Uterus (tissue), 4 donors: ENCODE data around the gene CCDC171. TPM values are rescaled to one million over a fixed set of nuclear protein-coding genes. Genes with fewer than 3 reads are reported as not detected.

Experiments used
- DNase-seq, 2 donors: peaks; one replicate each; pipeline ENCODE4 v3.0.0-alpha.2; 2019 to 2020
- H3K27ac ChIP-seq, 2 donors: fragments of 200-600 bp; sonication (generic); 1 replicate in 1 of 2; 2 replicates in 1 of 2; pipeline ENCODE4 v1.5.1; 2016 to 2018
- H3K27me3 ChIP-seq, 2 donors: fragments of 200-600 bp; sonication (generic); one replicate each; pipeline ENCODE4 v1.5.1; 2018 to 2019; ENCODE audit warnings: control low read depth in 1 of 2
- H3K36me3 ChIP-seq, 2 donors: fragments of 200-600 bp; sonication (generic); one replicate each; pipeline ENCODE4 v1.5.1; 2019; ENCODE audit warnings: control low read depth in 1 of 2
- H3K4me1 ChIP-seq, 2 donors: fragments of 200-600 bp; sonication (generic); one replicate each; pipeline ENCODE4 v1.5.1; 2018 to 2019; ENCODE audit warnings: control low read depth in 1 of 2
- H3K4me3 ChIP-seq, 2 donors: fragments of 200-600 bp; sonication (generic); 1 replicate in 1 of 2; 2 replicates in 1 of 2; pipeline ENCODE4 v1.5.1; 2018 to 2019; ENCODE audit warnings: mild to moderate bottlenecking in 1 of 2
- H3K9me3 ChIP-seq, 2 donors: fragments of 200-600 bp; sonication (generic); one replicate each; pipeline ENCODE4 v1.5.1; 2019; ENCODE audit warnings: control low read depth in 1 of 2
- CTCF ChIP-seq, 4 experiments: fragments of 200-600 bp in 2 of 4; fragments of 450-650 bp in 2 of 4; sonication (generic) in 2 of 4; IDR thresholded peaks; one replicate each; pipeline ENCODE4 v1.5.1; 2016 to 2019; ENCODE audit warnings: antibody characterized with exemption in 4 of 4, mild to moderate bottlenecking in 2 of 4, moderate library complexity in 1 of 4
- POLR2A ChIP-seq, 2 donors: fragments of 450-650 bp; IDR thresholded peaks; one replicate each; pipeline ENCODE4 v1.6.1; 2016; ENCODE audit warnings: antibody characterized with exemption in 2 of 2, mild to moderate bottlenecking in 1 of 2, moderate library complexity in 1 of 2
- intact Hi-C: fragments of 100-400 bp; cut with DNase I; formaldehyde crosslinking; loops from one replicate; pipeline ENCODE4 v1.15.1; 2023; ENCODE audit warnings: low total_unique reads
- total RNA-seq, 4 donors: library from RNA; depleted of rRNA in 3 of 4; stranded (reverse); fragments of >200 nt in 3 of 4; gene quantifications; one replicate each; pipeline versions ENCODE4 v1.1.0 to v1.2.4, GENCODE V29; 2014 to 2023
- donor health status: DM: yes; HTN: yes; CAD: no.

Gene CCDC171
- total RNA-seq, 4 donors from 2014 or later, result 15.6 to 45.6 (median 26.4) TPM

GRCh38 chr9:15714746-15715145 is 161.9 kb downstream of the CCDC171 start:
- TF ChIP-seq POLR2A (IDR thresholded peaks at IDR 0.05) (no peak), CTCF (IDR thresholded peaks at IDR 0.05) (no peak)

GRCh38 chr9:15717290-15717967 is 164.6 kb downstream of the CCDC171 start:
- intact Hi-C loops, result no loop called here
- no peaks in the 10 kb centered on the region for H3K4me1 ChIP-seq
- no peak for DNase-seq
- H3K9me3 ChIP-seq, result no peaks in the 10 kb centered on the region
- no peak overlapping the region for H3K4me3 ChIP-seq
- no peaks in the 10 kb centered on the region for H3K27me3 ChIP-seq
- no peak overlapping the region for H3K27ac ChIP-seq
- no peaks in the 10 kb centered on the region for H3K36me3 ChIP-seq
- TF ChIP-seq CTCF (IDR thresholded peaks at IDR 0.05) (no peak), POLR2A (IDR thresholded peaks at IDR 0.05) (no peak)

More at GRCh38 chr9:15714746-15715145, 161.9 kb downstream of the CCDC171 start:
- H3K9me3 ChIP-seq, result no peaks in the 10 kb centered on the region
- H3K4me1 ChIP-seq, result no peaks in the 10 kb centered on the region
- no peak overlapping the region for H3K4me3 ChIP-seq
- no peak for DNase-seq
- H3K36me3 ChIP-seq, result no peaks in the 10 kb centered on the region
- no peak overlapping the region for H3K27ac ChIP-seq
- intact Hi-C loops, result no loop called here
- no peaks in the 10 kb centered on the region for H3K27me3 ChIP-seq

GRCh38 chr9:15718423-15718822 is 165.6 kb downstream of the CCDC171 start:
- DNase-seq, result no peak
- H3K4me1 ChIP-seq, result no peaks in the 10 kb centered on the region
- H3K27ac ChIP-seq, result no peak overlapping the region
- intact Hi-C loops, result no loop called here
- no peaks in the 10 kb centered on the region for H3K27me3 ChIP-seq
- H3K9me3 ChIP-seq, result no peaks in the 10 kb centered on the region
- no peak overlapping the region for H3K4me3 ChIP-seq
- H3K36me3 ChIP-seq, result no peaks in the 10 kb centered on the region
- no peak for TF ChIP-seq CTCF (IDR thresholded peaks at IDR 0.05)
- TF ChIP-seq POLR2A (IDR thresholded peaks at IDR 0.05), result no peak

- no peaks in the 10 kb centered on the region for H3K36me3 ChIP-seq
- no peaks in the 10 kb centered on the region for H3K27me3 ChIP-seq
- intact Hi-C loops, result no loop called here
- TF ChIP-seq POLR2A (IDR thresholded peaks at IDR 0.05) (no peak), CTCF (IDR thresholded peaks at IDR 0.05) (no peak)
- H3K4me3 ChIP-seq, result no peak overlapping the region
- H3K9me3 ChIP-seq, result no peaks in the 10 kb centered on the region
- no peak overlapping the region for H3K27ac ChIP-seq
- H3K4me1 ChIP-seq, result no peaks in the 10 kb centered on the region
- no peak for DNase-seq
These were observed 168.0 kb downstream of the CCDC171 start for GRCh38 chr9:15720861-15721260.

GRCh38 chr9:15722888-15723287 is 170.0 kb downstream of the CCDC171 start:
- intact Hi-C loops, result no loop called here
- DNase-seq, result no peak
- Histone ChIP-seq H3K4me1 (no peaks in the 10 kb centered on the region), H3K9me3 (no peaks in the 10 kb centered on the region), H3K4me3 (no peak overlapping the region), H3K27me3 (no peaks in the 10 kb centered on the region), H3K27ac (no peak overlapping the region), H3K36me3 (no peaks in the 10 kb centered on the region)
- TF ChIP-seq CTCF (IDR thresholded peaks at IDR 0.05) (no peak), POLR2A (IDR thresholded peaks at IDR 0.05) (no peak)
